T-cell (primary cell): ENCODE results near the gene BCAS3. TPM values are rescaled to one million over a fixed set of nuclear protein-coding genes. Genes with fewer than 3 reads are reported as not detected.

Experiments used
- ATAC-seq, 4 experiments: fragments of 200-7000 bp in 3 of 4; fragments of 150-1000 bp in 1 of 4; cut with Tn5 transposase; replicated peaks in 1 of 4; 1 replicate in 3 of 4; 2 replicates in 1 of 4; pipeline ENCODE4 v1.10.0; 2021; ENCODE audit warnings: moderate library complexity in 3 of 4, mild to moderate bottlenecking in 2 of 4, moderate number of reproducible peaks in 1 of 4
- CTCF ChIA-PET, 2 donors: fragments of 300-600 bp; sonication (Branson Sonifier 250); formaldehyde crosslinking; loops; one replicate each; lab custom pipeline; 2022; ENCODE audit warnings: antibody characterized with exemption in 2 of 2; lab: Charles Lee
- POLR2A ChIA-PET, 2 donors: fragments of 300-600 bp; sonication (Branson Sonifier 250); formaldehyde crosslinking; loops; one replicate each; lab custom pipeline; 2022; ENCODE audit warnings: antibody characterized with exemption in 2 of 2; lab: Charles Lee
- DNase-seq, 35 experiments: peaks; one replicate each; pipeline versions ENCODE4 v3.0.0 to v3.0.0-alpha.2; 2013 to 2023
- H3K27ac ChIP-seq: one replicate; pipeline ENCODE4 v1.5.1; 2013; ENCODE audit warnings: low read length
- H3K27me3 ChIP-seq, 2 experiments: replicated peaks in 1 of 2; 1 replicate in 1 of 2; 2 replicates in 1 of 2; pipeline versions ENCODE4 v1.6.1 to v1.7.0; 2013; ENCODE audit warnings: low read length in 1 of 2, mixed read lengths in 1 of 2; ENCODE audit not compliant: control insufficient read depth in 2 of 2, insufficient read depth in 2 of 2; ENCODE audit errors: extremely low read depth in 1 of 2
- H3K36me3 ChIP-seq, 2 donors: 1 replicate in 1 of 2; 2 replicates in 1 of 2; pipeline versions ENCODE4 v1.6.1 to v1.7.0; 2013; ENCODE audit warnings: low read length in 1 of 2; ENCODE audit not compliant: control insufficient read depth in 2 of 2, insufficient read depth in 1 of 2; ENCODE audit errors: extremely low read depth in 1 of 2
- H3K4me1 ChIP-seq, 2 experiments: 1 replicate in 1 of 2; 2 replicates in 1 of 2; pipeline versions ENCODE4 v1.6.1 to v1.7.0; 2013; ENCODE audit warnings: low read length in 2 of 2, mixed read lengths in 1 of 2; ENCODE audit not compliant: insufficient read depth in 2 of 2, control insufficient read depth in 1 of 2; ENCODE audit errors: extremely low read depth in 1 of 2
- H3K4me3 ChIP-seq, 2 donors: 1 replicate in 1 of 2; 2 replicates in 1 of 2; pipeline versions ENCODE4 v1.5.1 to v1.7.0; 2013; ENCODE audit warnings: mild to moderate bottlenecking in 2 of 2, low read length in 1 of 2, moderate library complexity in 1 of 2; ENCODE audit not compliant: control insufficient read depth in 1 of 2; ENCODE audit errors: extremely low read depth in 1 of 2
- H3K9me3 ChIP-seq: 2 replicates; pipeline ENCODE4 v1.7.0; 2013
- H3K27ac Mint-ChIP-seq, 2 donors: one replicate each; pipeline ENCODE4 v1.8.0; 2020 to 2021; ENCODE audit warnings: mild to moderate bottlenecking in 2 of 2, mixed read lengths in 2 of 2
- H3K27me3 Mint-ChIP-seq, 2 donors: one replicate each; pipeline ENCODE4 v1.8.0; 2021 to 2022; ENCODE audit warnings: mixed read lengths in 2 of 2
- H3K36me3 Mint-ChIP-seq: one replicate; pipeline ENCODE4 v1.8.0; 2021; ENCODE audit warnings: mixed read lengths
- H3K4me1 Mint-ChIP-seq, 3 donors: one replicate each; pipeline ENCODE4 v1.8.0; 2020 to 2022; ENCODE audit warnings: mixed read lengths in 3 of 3, mild to moderate bottlenecking in 1 of 3
- H3K4me3 Mint-ChIP-seq, 3 donors: one replicate each; pipeline ENCODE4 v1.8.0; 2020 to 2022; ENCODE audit warnings: mild to moderate bottlenecking in 3 of 3, mixed read lengths in 3 of 3, moderate library complexity in 3 of 3
- H3K9me3 Mint-ChIP-seq, 3 donors: one replicate each; pipeline ENCODE4 v1.8.0; 2020 to 2022; ENCODE audit warnings: mixed read lengths in 3 of 3
- WGBS: methylation state at CpG from one replicate; pipeline ENCODE4 v1.1.5; 2013; ENCODE audit warnings: missing lambda C conversion rate; ENCODE audit not compliant: insufficient coverage; 5-methylcytosine and 5-hydroxymethylcytosine counted together
- total RNA-seq, 35 experiments: library from RNA in 6 of 35; stranded (reverse) in 6 of 35; fragments of 120-200 nt in 1 of 35; gene quantifications; one replicate each; pipeline versions ENCODE4 v1.2.1 to v1.2.4 and lab custom pipeline; 2013 to 2026

BCAS3 gene
- total RNA-seq, 5 donors from 2014 or later (not counting 1 experiment from before 2014, with no cell fraction given), result 33.8 to 57.8 (median 38.1) TPM

- DNase-seq, result no peak
- H3K27ac Mint-ChIP-seq, result no peak overlapping the region
- ChIA-PET CTCF (no interaction called here), POLR2A (no interaction called here)
- H3K36me3 ChIP-seq, result peaks cover 0 to 5% of the 10 kb centered on the region in 2 donors
- no peak overlapping the region for H3K4me3 Mint-ChIP-seq
- H3K27me3 ChIP-seq, result no peaks in the 10 kb centered on the region
- no peaks in the 10 kb centered on the region for H3K9me3 Mint-ChIP-seq
- H3K36me3 Mint-ChIP-seq, result peaks cover 32% of the 10 kb centered on the region
- no peak overlapping the region for H3K4me3 ChIP-seq
- WGBS, result 93% methylated on average over 3 of the region's 3 CpGs
- no peaks in the 10 kb centered on the region for H3K4me1 ChIP-seq
- H3K9me3 ChIP-seq, result no peaks in the 10 kb centered on the region
- ATAC-seq, result no peak
- H3K4me1 Mint-ChIP-seq, result no peaks in the 10 kb centered on the region
- no peak overlapping the region for H3K27ac ChIP-seq
- H3K27me3 Mint-ChIP-seq, result no peaks in the 10 kb centered on the region
Observed at GRCh38 chr17:61076621-61077031, 399.0 kb downstream of the BCAS3 start.

GRCh38 chr17:61081959-61082358 is 404.3 kb downstream of the BCAS3 start:
- no peaks in the 10 kb centered on the region for H3K9me3 ChIP-seq
- ChIA-PET CTCF (interaction anchor here in 1 of 2 donors (0.6 kb wide), 1 partner anchor 10 kb away, joined by 6 read pairs; no protein-coding TSS in a partner anchor), POLR2A (no interaction called here)
- H3K4me3 Mint-ChIP-seq, result no peak overlapping the region
- no peak for ATAC-seq
- no peaks in the 10 kb centered on the region for H3K27me3 Mint-ChIP-seq
- peaks cover 44% of the 10 kb centered on the region for H3K36me3 Mint-ChIP-seq
- no peak overlapping the region for H3K4me3 ChIP-seq
- H3K9me3 Mint-ChIP-seq, result no peaks in the 10 kb centered on the region
- H3K36me3 ChIP-seq, result no peaks in the 10 kb centered on the region
- H3K27ac ChIP-seq, result no peak overlapping the region
- H3K27ac Mint-ChIP-seq, result no peak overlapping the region
- no peaks in the 10 kb centered on the region for H3K4me1 ChIP-seq
- H3K4me1 Mint-ChIP-seq, result no peaks in the 10 kb centered on the region
- no peaks in the 10 kb centered on the region for H3K27me3 ChIP-seq
- WGBS, result no CpG with 5 or more reads among the region's 3 CpGs
- DNase-seq, result no peak

GRCh38 chr17:61084260-61084659 is 406.6 kb downstream of the BCAS3 start:
- H3K4me3 ChIP-seq, result no peak overlapping the region
- no peak for DNase-seq
- POLR2A ChIA-PET, result interaction anchor here in 1 of 2 donors (0.8 kb wide), 1 partner anchor 166 kb away, joined by 4 read pairs; no protein-coding TSS in a partner anchor
- no peak for ATAC-seq
- no peak overlapping the region for H3K27ac ChIP-seq
- no peaks in the 10 kb centered on the region for H3K4me1 Mint-ChIP-seq
- H3K4me1 ChIP-seq, result no peaks in the 10 kb centered on the region
- H3K27me3 ChIP-seq, result no peaks in the 10 kb centered on the region
- H3K27ac Mint-ChIP-seq, result no peak overlapping the region
- H3K27me3 Mint-ChIP-seq, result no peaks in the 10 kb centered on the region
- WGBS, result 95% methylated on average over 5 of the region's 5 CpGs
- peaks cover 37% of the 10 kb centered on the region for H3K36me3 Mint-ChIP-seq
- H3K36me3 ChIP-seq, result no peaks in the 10 kb centered on the region
- CTCF ChIA-PET, result no interaction called here
- H3K9me3 Mint-ChIP-seq, result peaks cover 0 to 2% (median 0%) of the 10 kb centered on the region in 3 donors
- no peak overlapping the region for H3K4me3 Mint-ChIP-seq
- no peaks in the 10 kb centered on the region for H3K9me3 ChIP-seq

- ChIA-PET POLR2A (no interaction called here), CTCF (no interaction called here)
- DNase-seq (no peak), ATAC-seq (no peak)
- no peak overlapping the region for H3K27ac Mint-ChIP-seq
- H3K27me3 Mint-ChIP-seq, result no peaks in the 10 kb centered on the region
- no peaks in the 10 kb centered on the region for H3K27me3 ChIP-seq
- no peaks in the 10 kb centered on the region for H3K4me1 Mint-ChIP-seq
- peaks cover 45% of the 10 kb centered on the region for H3K36me3 Mint-ChIP-seq
- no peak overlapping the region for H3K4me3 Mint-ChIP-seq
- no peak overlapping the region for H3K27ac ChIP-seq
- no peak overlapping the region for H3K4me3 ChIP-seq
- no peaks in the 10 kb centered on the region for H3K9me3 ChIP-seq
- H3K4me1 ChIP-seq, result no peaks in the 10 kb centered on the region
- no peaks in the 10 kb centered on the region for H3K36me3 ChIP-seq
- 100% methylated on average over 1 of the region's 4 CpGs for WGBS
- peaks cover 0 to 10% (median 10%) of the 10 kb centered on the region in 3 donors for H3K9me3 Mint-ChIP-seq
Observed at GRCh38 chr17:61087024-61087423, 409.4 kb downstream of the BCAS3 start.

- CTCF ChIA-PET, result no interaction called here
- no CpG with 5 or more reads among the region's 2 CpGs for WGBS
- no peaks in the 10 kb centered on the region for H3K27me3 ChIP-seq
Observed at GRCh38 chr17:61088556-61088955, 410.9 kb downstream of the BCAS3 start.

GRCh38 chr17:61091096-61091495 is 413.4 kb downstream of the BCAS3 start:
- ChIA-PET CTCF (no interaction called here), POLR2A (no interaction called here)
- no peaks in the 10 kb centered on the region for H3K27me3 ChIP-seq
- H3K27ac Mint-ChIP-seq, result no peak overlapping the region
- H3K27me3 Mint-ChIP-seq, result no peaks in the 10 kb centered on the region
- no peak overlapping the region for H3K27ac ChIP-seq
- peaks cover 3 to 15% (median 14%) of the 10 kb centered on the region in 3 donors for H3K9me3 Mint-ChIP-seq
- ATAC-seq, result no peak
- H3K4me3 Mint-ChIP-seq, result no peak overlapping the region
- H3K36me3 Mint-ChIP-seq, result peaks cover 31% of the 10 kb centered on the region
- H3K36me3 ChIP-seq, result no peaks in the 10 kb centered on the region
- WGBS, result 60% methylated on average over 1 of the region's 1 CpG
- DNase-seq, result no peak
- H3K9me3 ChIP-seq, result peaks cover 3% of the 10 kb centered on the region
- no peaks in the 10 kb centered on the region for H3K4me1 Mint-ChIP-seq
- no peaks in the 10 kb centered on the region for H3K4me1 ChIP-seq
- no peak overlapping the region for H3K4me3 ChIP-seq

More at GRCh38 chr17:61088556-61088955, 410.9 kb downstream of the BCAS3 start:
- Mint-ChIP-seq H3K27me3 (no peaks in the 10 kb centered on the region), H3K36me3 (peaks cover 46% of the 10 kb centered on the region), H3K9me3 (peaks cover 3 to 15% (median 14%) of the 10 kb centered on the region in 3 donors), H3K4me1 (no peaks in the 10 kb centered on the region), H3K4me3 (no peak overlapping the region), H3K27ac (no peak overlapping the region)
- no peak for DNase-seq
- ATAC-seq, result no peak
- Histone ChIP-seq H3K27ac (no peak overlapping the region), H3K4me3 (no peak overlapping the region), H3K36me3 (no peaks in the 10 kb centered on the region), H3K4me1 (no peaks in the 10 kb centered on the region), H3K9me3 (peaks cover 3% of the 10 kb centered on the region)
- POLR2A ChIA-PET, result no interaction called here

- ATAC-seq (no peak), DNase-seq (no peak)
- no CpG with 5 or more reads among the region's 1 CpG for WGBS
- Mint-ChIP-seq H3K27ac (no peak overlapping the region), H3K4me3 (no peak overlapping the region), H3K9me3 (peaks cover 0 to 2% (median 0%) of the 10 kb centered on the region in 3 donors), H3K4me1 (no peaks in the 10 kb centered on the region), H3K27me3 (no peaks in the 10 kb centered on the region), H3K36me3 (peaks cover 12% of the 10 kb centered on the region)
- no peaks in the 10 kb centered on the region for H3K4me1 ChIP-seq
- H3K9me3 ChIP-seq, result no peaks in the 10 kb centered on the region
- no peak overlapping the region for H3K4me3 ChIP-seq
- H3K27me3 ChIP-seq, result no peaks in the 10 kb centered on the region
- H3K27ac ChIP-seq, result no peak overlapping the region
- H3K36me3 ChIP-seq, result no peaks in the 10 kb centered on the region
- CTCF ChIA-PET, result no interaction called here
- POLR2A ChIA-PET, result no interaction called here
Observed at GRCh38 chr17:61097781-61098180, 420.1 kb downstream of the BCAS3 start.
